HG03175 (cell line): Measurements from ENCODE around the gene KAT6B.
"Not testable (repeated sequence)": the region's sequence is repeated elsewhere in the genome, so short reads cannot be mapped to it uniquely, and the experiment has no call there.

ENCODE experiments used
- ATAC-seq: cut with Tn5 transposase; IDR thresholded peaks from one replicate; pipeline ENCODE4 v1.9.1; 2021; ENCODE audit warnings: mild to moderate bottlenecking, moderate library complexity; ENCODE audit not compliant: unreplicated experiment

KAT6B gene

DNA sequence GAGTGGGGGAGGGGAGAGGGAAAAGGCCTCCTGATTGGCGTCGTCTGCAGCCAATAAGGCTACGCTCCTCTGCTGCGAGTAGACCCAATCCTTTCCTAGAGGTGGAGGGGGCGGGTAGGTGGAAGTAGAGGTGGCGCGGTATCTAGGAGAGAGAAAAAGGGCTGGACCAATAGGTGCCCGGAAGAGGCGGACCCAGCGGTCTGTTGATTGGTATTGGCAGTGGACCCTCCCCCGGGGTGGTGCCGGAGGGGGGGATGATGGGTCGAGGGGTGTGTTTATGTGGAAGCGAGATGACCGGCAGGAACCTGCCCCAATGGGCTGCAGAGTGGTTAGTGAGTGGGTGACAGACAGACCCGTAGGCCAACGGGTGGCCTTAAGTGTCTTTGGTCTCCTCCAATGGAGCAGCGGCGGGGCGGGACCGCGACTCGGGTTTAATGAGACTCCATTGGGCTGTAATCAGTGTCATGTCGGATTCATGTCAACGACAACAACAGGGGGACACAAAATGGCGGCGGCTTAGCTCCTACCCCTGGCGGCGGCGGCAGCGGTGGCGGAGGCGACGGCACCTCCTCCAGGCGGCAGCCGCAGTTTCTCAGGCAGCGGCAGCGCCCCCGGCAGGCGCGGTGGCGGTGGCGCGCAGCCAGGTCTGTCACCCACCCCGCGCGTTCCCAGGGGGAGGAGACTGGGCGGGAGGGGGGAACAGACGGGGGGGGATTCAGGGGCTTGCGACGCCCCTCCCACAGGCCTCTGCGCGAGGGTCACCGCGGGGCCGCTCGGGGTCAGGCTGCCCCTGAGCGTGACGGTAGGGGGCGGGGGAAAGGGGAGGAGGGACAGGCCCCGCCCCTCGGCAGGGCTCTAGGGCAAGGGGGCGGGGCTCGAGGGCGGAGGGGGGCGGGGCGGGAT lies at the start of gene KAT6B:
TSS of gene KAT6B (plus strand) at position 459 of the 903 bp plus-strand sequence. CDS start 16,258 bp downstream, outside the sequence.
- peak; percentile 90 for ATAC-seq

GRCh38 chr10:74778436-74779094 lies 47.8 kb upstream of the KAT6B start:
- ATAC-seq = no peak

- ATAC-seq = not testable (repeated sequence)
Observed at GRCh38 chr10:74781870-74782269, 44.5 kb upstream of the KAT6B start.

- no peak for ATAC-seq
Observed at GRCh38 chr10:74784462-74784861, 41.9 kb upstream of the KAT6B start.

DNA sequence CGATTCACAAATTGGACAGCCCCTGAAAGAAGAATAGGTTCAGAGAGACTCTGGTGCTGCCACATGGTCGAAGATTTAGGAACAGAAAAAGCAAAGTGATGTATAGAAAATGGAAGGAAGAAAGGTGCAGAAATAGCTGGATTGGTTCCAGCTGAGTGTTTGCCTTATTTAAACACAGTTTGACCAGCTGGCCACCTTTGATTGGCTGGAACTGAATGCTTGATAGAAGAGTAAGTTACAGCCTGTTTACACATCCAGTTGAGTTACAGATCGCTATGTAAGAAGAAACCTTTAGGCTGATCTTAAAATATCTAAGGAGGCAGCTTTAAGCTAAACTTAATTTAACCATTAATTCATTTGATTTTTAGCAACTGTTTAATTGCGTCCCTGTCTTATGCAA lies 40.3 kb upstream of the KAT6B start:
- ATAC-seq = no peak

DNA sequence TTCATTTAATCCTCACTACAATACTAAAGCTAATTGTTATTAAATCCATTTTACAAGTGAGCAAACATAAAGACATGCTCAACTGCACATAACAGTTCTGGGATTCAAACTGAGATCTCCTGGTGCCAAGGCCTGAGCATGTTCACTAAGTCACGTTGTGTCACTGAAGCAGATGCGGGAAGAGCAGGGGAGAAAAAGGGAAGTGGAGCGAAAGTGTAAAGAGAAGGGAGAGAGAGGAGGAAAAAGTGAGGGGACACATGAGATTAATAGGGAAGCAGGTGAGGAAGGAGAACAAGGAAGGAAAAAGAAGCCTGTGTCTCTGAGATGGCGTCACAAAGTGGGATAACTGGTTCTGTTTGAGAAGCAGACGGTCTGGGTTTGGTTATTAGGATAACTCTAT lies 38.9 kb upstream of the KAT6B start:
- no peak for ATAC-seq

GRCh38 chr10:74791979-74792378 lies 34.4 kb upstream of the KAT6B start:
- ATAC-seq = not testable (repeated sequence)

GRCh38 chr10:74792726-74793125 lies 33.7 kb upstream of the KAT6B start:
- ATAC-seq = no peak

DNA sequence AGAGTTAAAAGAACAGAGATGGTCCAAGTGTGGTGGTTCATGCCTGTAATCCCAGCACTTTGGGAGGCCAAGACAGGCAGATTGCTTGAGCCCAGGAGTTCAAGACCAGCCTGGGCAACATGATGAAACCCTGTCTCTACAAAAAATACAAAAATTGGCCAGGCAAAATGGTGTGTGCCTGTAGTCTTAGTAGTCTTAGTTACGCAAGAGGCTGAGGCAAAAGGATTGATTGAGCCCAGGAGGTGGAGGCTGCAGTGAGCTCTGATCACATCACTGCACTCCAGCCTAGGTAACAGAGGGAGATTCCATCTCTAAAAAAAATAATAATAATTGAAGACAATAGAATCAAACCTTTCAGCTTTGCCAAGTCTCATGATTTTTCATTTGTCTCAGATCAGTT lies 33.2 kb upstream of the KAT6B start:
- not testable (repeated sequence) for ATAC-seq

- ATAC-seq = no peak
Observed at GRCh38 chr10:74794531-74794930, 31.9 kb upstream of the KAT6B start.

GRCh38 chr10:74797550-74797949 lies 28.9 kb upstream of the KAT6B start:
- no peak for ATAC-seq

GRCh38 chr10:74799721-74800221 lies 26.6 kb upstream of the KAT6B start:
- no peak for ATAC-seq

DNA sequence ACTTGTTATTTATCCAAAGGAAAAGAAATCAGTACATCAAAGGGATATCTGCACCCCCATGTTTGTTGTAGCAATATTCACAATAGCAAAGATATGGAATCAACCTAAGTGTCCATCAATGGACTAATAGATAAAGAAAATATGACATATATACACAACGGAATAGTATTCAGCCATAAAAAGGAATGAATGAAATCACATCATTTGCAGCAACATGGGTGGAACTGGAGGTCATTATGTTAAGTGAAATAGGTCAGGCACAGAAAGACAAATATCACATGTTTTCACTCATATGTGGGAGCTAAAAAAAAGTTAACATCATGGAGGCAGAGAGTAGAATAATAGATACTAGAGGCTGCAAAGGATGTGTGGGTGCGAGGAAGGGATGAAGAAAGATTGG lies 25.0 kb upstream of the KAT6B start:
- no peak for ATAC-seq

DNA sequence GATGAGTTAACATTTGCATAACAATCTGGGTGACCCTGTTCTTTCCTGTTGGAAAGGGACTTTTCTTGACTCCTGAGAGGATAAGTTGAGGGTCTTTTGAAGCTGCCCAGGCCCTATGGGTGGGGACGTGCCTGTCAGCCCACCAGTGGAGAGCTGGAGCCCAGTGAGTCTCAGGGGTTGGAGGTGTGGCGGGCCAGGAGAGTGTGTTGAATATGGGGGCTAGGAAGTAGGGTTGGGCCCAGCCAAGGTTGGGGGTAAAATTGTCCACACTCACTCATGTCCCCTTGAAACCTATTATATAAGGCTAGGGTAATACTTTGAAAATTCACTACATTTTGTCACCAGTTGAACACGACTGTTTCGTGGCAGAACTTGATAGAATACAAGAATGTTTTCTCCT lies 17.9 kb upstream of the KAT6B start:
- ATAC-seq = no peak

DNA sequence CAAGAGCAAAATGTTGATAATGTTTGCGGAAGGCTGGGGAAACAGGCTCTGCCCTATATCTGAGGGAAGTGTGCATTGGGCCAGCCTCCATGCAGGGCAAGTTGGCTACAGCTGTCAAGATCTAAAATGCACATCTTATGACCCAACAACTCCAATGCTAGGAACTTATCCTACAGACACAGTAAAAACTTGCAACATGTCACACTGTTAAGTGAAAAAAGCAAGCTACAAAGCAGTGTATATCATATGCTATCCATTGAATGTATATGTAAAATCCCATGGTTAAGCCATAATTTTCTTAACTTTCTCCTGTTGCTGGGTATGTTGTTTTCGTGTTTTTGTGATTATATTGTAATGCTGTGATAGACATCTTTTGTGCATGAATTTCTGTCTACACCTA lies 16.3 kb upstream of the KAT6B start:
- ATAC-seq = no peak

DNA sequence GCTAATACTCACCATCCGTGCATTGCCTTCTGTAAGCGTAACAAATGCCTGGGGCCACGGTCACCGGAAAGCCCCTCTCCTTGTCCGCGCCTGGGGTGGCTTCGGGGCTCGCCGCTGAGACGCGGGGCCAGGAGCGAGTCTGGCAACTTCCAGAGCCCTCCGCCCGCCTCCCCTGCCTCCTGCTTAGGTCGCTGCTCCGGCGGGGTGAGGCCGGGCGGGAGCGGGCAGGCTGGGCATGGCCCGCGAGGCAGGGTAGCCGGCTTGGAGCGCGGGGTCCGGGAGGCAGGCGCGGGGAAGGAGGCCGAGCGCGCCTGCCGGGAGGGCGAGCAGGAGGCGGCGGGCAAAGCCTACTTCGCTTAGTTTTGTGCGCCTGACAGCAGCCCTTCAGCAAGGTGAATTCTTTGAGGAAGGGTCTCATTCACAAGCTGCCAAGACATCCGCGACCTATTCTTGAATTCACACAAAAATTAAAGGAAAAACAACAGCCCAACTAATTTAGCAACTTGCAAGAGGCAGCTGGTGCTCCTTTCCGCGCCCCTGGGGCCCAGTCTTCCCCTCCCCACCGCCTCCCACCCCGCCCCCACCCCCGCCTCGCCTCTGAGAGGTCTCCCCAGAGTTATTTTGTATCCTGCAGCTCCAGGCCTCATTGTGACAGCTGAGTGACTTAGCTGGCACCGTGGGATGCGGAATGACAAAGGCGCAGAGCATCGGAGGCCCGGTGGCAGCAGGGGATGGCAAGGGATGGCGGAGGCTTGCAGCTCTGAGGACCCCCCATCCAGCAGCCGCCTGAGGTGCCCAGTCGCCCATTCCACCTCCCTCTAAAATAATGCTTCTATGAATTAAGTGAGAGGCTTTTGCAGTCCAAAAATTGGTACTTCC lies 12.8 kb upstream of the KAT6B start:
- no peak for ATAC-seq

DNA sequence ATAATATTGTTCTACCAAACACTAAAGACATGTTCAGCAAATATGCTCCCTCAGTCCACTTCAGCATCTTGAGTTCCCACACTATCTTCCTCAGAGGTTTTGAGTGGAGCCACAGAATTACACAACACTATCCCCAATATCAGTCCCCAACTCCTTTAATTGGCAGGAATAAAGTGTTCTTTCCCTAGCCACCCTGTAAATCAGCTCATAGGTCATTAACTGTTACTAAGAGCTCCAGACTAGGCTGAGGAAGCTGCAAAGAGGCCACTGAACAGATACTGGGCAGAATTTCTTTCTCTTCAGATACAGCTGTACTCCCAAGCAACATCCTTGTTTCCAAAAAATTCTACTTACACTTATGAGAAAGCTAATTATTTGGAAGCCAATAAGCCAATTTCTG lies 11.6 kb upstream of the KAT6B start:
- no peak for ATAC-seq

GRCh38 chr10:74816824-74817498 lies 9.4 kb upstream of the KAT6B start:
- ATAC-seq = no peak

DNA sequence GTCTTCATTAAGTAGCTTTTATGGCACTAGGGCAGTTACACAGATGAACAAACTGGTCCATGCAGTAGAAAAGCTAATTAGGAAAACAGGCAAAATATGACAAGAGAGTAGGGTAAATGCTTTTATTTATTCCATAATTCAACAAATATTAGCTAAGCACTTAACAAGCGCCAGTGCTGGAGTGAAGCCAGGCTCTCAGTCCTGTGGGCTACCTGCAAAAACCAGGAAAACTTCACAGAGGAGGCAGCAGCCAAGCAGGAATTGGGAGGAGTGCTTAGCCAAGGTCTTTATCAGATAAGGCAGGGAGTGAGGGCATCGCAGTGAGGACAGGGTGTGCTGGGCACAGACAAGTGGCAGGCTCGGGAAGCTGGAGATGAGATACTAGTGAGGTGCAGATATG lies 4.9 kb upstream of the KAT6B start:
- no peak for ATAC-seq

DNA sequence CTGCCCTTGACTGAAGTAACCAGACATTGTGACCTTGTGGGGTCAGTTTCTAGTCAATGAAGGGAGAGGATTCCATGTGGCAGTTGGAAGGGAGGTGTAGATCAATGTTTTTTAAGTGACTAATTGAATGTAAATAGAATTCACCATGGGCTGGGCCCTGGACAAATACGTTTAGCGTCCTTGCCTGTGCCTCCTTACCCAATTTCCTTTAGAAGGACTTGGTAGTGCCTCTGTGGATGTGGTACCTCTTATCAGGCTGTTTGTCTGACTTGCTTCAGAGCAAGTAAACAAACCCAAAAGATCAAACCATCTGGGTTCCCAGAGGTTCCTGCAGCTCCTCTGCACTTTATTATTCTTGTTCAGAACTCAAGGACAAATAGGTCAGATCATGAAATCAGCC lies 4.3 kb upstream of the KAT6B start:
- no peak for ATAC-seq
